ENCODE data around the gene MEX3D.
"Not testable (repeated sequence)": the region's sequence is repeated elsewhere in the genome, so short reads cannot be mapped to it uniquely, and the experiment has no call there.

The MEX3D gene

DNA sequence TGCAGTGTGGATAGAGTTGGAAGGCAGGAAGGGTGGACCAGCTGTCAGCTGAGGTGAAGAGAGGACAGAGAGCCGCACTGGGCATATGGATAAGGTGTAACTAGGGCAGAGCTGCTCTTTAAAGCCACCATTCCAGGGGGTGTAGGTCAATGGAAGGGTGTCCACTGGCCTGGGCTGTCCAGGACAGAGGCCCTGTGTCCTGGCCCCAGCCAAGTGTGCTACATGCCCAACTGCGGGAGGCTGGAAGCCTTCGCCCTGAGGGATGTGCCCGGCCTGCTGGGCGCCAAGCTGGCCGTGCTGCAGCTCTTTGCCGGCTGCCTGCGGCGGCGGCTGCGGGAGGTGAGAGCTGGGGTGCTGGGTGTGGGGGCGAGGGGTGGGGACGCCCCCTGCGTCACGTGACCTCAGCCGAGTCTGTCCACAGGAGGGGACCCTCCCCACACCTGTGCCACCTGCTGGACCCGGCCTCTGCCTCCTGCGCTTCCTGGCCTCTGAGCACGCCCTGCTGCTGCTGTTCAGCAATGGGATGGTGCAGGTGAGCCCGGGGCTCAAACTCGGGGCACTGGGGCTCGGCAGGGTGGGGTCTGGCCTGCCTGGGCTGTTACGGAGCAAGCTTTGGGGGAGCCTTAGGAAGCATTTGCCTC, 34.5 kb downstream of the MEX3D start:
- no peak for DNase-seq

DNA sequence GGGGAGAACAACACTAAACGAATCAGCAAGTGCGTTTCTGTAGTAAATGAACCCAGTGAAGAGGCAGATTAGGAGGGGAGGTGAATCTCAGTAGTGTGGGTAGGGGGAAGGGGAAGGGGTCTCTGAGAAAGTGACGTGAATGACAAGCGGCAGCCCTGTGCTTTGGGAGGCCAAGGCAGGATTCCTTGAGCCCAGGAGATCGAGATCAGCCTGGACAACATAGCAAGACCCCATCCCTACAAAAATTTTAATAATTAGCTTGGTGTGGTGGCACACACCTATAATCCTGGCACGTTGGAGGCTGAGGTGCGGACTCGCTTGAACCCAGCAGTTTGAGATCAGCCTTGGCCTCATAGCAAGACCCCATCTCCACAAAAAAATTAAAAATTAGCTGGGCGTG, 36.1 kb downstream of the MEX3D start:
- DNase-seq = no peak

DNA sequence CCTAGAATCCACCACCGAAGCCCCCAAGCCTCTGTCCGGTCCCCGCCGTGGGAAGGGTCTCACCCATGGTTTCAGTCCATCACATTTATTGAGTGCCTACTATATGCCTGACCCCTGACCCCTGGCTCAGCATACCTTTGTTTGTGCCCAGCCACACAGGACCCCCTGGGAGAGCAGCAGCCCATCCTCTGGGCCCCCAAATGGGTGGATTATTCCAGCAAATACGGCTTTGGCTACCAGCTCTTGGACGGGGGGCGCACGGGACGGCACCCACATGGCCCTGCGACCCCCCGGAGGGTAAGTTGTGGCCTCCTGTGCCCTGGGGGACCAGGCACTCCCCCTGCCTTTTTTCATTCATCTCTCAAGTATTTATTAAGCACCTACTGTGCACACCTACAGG, 36.5 kb downstream of the MEX3D start:
- no peak for DNase-seq

DNA sequence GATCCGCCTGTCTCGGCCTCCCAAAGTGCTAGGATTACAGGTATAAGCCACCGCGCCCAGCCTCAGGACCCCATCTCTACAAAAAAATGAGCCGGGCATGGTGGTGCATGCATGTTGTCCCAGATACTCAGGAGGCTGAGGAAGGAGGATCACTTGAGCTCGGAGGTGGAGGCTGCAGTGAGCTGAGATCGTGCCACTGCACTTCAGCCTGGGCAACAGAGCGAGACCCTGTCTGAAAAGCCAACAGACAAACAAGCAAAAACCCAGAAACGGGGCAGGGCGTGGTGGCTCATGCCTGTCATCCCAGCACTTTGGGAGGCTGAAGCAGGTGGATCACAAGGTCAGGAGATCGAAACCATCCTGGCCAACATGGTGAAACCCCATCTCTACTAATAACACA, 37.3 kb downstream of the MEX3D start:
- DNase-seq = not testable (repeated sequence)

DNA sequence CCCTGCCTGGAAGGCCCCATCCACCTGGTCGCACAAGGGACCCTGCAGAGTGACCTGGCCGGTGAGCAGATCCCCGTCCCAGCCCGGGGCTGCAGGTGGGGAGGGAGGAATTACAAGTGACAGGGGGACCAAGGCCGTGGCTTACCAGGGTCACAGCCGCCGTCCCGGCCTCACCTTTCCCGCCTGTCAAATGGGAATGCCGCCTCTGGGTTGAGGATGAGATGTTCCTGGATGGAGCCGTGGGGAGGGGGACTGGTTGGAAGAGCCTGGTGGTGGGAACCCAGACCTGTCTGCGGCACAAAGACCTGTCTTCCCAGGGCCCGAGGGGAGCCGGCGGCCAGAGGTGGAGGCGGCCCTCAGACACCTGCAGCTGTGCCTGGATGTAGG, 38.7 kb downstream of the MEX3D start:
- no peak for DNase-seq

DNA sequence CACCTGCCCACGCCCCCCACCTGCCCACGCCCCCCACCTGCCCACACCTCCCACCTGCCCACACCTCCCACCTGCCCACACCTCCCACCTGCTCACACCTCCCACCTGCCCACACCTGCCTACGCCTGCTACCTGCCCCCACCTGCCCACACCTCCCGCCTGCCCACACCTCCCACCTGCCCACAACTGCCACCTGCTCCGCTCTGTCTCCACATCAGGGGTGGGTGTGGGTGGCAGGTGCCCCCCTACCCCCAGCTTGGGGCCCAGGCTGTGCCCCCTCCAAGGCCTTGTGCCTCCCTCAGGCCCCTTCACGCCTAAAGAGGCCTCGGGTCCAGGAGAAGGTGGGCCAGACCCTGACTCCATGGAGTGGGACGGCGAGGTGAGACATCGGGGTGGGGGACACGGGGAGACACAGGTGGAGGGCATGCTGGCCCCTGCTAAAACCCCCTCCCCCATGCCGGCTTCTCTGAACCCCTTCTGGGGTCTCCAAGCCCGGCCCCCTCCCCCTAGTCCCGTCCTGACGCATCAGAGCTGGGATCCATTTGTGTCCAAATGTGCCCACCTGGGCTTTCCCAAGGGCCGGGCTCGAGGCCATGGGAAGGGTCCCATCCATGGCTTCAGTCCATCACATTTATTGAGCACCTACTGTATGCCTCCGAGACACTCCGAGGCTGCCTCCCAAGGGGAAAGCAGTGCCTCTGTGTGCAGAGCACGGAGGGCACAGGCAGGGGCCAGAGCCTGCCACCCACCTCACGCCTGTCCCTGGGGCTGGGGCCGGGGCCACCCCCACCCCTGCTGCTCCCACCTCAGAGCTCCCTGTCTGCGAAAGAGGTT, 39.3 kb downstream of the MEX3D start:
- no peak for DNase-seq

DNA sequence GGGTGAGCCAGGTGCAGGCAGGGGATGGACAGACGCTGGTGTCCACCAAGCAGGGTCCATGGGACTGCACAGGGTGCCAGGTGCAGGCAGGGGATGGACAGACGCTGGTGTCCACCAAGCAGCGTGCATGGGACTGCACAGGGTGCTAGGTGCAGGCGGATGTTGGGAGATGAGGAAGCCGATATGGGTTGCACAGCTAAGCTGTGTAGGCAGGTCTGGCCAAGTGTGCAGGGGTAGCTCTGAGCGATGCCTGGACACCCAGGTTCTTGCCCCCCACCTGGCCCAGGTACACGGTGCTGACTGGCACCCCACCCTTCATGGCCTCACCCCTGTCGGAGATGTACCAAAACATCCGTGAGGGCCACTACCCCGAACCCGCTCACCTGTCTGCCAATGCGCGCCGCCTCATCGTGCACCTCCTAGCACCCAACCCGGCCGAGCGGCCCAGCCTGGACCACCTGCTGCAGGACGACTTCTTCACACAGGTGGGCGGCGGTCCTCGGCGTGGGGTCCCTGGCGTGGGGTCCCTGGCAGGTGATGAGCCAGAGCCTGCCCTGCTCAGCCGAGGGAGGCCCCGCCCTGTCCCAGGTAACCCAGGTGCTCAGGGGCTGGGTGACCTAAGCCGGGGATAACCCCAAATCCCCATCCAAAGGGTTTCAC, 40.3 kb downstream of the MEX3D start:
- DNase-seq = no peak

DNA sequence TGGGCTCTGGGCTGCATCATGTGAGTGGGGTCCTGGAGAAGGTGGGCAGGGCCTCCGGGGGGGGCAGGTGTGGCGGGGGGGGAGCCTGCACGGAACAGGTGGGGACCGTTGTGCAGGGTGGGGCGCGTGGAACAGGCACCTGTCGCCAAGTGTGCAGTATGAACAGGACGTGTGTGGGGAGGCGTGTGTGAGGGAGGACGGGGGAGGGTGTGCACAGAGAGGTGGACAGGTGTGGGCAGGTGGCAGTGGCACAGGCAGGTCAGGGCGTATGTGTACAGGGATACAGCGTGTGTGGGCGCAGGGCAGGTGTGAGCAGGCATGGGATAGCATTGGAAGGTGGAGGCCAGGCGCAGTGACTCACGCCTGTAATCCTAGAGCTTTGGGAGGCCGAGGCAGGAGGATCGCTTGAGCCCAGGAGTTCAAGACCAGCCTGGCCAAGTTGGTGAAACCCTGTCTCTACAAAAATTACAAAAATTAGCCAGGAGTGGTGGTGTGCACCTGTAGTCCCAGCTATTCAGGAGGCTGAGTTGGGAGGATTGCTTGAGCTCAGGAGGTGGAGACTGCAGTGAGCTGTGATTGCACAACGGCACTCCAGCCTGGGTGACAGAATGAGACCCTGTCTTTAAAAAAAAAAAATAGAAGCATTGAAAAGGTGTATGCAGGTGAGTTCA, 41.0 kb downstream of the MEX3D start:
- DNase-seq = no peak

DNA sequence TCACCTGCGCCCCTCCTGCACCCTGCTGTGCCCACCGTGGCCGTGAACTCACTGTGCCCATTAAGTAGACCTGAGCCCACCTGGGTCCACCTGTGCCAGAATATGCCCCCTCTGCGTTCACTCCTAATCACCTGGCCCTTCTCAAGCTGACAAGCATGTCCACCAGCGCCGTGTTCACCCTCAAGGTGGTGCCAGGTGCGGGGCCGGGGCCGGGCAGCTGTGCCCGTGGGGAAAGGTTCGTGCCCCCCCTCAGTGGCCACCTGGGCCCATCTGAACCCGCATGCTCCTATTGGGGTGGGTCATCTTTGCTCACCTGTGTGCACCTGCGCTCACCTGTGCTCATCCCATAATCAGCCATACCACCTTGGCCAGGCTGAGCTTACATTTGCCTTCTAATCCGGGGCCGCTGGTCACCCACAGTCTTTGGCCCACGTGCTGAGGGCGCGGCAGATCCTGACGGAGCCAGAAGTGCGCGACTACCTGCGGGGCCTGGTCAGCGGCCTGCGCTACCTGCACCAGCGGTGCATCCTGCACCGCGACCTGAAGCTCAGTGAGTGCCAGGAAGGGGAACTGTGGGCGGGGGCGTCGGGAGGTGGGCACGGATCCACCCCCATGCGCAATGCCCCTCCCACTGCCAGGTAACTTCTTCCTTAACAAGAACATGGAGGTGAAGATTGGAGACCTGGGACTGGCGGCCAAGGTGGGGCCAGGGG, 41.9 kb downstream of the MEX3D start:
- no peak for DNase-seq

DNA sequence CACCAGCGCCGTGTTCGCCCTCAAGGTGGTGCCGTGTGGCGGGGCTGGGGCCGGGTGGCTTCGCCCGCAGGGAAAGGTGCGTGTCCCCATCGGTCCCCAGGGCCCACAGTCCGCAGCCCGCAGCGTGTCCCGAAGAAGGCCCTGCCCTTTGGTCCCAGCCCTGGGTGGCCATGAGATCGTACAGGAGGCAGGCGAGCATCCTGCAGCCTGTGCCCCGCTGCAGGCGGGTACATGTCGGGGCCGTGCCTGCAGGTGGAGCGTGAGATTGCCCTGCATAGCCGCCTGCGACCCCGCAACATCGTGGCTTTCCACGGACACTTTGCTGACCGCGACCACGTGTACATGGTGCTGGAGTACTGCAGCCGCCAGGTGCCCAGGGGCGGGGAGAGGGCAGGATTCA, 42.8 kb downstream of the MEX3D start:
- DNase-seq = no peak

DNA sequence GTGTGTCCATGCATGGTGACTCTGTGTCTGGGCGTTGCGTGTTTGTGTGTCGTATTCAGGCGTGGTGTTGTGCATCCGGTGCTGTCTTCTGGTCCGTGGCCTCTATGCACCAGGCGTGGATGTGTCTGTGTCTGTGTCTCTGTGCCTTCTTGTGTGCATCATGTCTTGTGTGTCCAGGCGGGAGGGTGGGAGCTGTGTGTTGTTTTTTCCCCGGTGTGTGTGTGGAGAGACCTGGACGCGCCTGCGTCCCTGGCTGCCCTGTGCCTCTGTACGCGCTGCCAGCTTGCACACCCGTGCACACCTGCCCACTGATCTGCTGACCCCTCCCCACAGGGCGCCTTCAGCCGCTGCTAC, 43.2 kb downstream of the MEX3D start:
- no peak for DNase-seq

DNA sequence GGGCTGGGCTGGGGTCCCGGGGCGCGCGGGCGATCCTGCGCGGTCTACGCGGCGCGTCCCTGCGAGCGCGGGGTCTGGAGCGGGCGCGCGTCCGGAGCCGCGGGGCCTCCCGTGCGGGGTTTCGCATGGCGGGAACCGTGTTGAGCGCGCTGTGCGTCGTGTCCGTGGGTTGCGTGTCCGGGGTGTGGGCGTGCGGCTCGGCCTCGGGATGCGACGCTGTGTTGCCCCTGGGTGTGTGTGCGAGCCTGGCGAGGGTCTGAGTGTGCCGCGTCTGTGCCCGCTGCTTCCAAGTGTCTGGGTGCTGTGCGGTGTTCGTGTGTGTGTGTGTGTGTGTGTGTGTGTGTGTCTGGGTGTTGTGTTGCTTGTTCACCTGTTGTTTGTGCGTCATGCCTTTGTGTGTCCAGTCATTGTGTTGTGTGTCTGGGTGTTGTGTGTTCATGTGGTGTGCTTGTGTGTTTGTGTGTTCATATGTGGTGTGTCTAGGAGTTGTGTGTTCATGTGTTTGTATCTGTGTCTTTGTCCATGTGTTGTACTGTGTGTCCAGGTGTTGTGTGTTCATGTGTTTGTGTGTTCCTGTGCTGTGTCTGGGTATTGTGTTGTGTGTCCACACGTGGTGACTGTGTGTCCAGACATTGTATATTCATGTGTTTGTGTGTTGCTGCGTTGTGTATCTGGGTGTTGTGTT, 43.7 kb downstream of the MEX3D start:
- DNase-seq = no peak

DNA sequence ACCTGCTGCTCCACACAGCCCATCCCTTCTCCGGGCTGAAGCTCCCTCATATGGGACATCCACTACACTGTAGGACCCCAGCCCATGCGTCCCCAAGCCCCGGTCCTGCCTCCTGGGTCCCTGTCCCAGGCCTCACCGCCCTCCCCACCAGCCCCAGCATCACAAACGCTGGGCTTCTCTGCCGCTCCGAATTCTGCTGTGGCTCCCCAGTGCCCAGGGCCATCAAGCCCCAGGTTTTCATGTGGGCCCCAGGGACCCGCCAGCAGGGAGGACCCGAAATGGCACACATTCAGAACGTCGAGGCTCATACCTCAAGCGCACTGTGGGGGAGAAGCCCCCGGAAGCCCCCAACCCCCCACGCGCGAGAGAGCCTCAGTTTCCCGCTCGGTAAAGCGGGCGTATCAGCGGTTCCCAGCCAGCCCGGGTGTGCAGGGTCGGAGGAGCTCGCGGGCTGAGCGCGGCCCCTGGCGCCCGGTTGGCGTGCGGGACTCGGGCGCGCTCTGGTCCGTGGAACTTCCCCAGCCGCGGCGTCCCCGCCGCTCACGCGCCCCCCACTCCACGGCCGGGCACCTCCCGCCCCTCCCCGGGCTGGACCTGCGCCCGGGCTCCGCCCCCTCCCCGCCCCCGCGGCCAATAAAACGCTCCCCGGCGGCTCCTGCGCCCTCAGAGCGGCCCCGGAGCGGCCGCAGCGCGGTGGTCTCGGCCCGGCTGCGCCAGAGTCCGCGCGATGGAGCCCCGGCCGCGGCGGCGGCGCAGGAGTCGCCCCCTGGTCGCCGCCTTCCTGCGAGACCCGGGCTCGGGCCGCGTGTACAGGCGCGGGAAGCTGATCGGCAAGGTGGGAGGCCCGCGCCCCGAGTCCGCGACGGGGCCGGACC, 44.5 kb downstream of the MEX3D start, which contains the start of gene PLK5:
Gene PLK5, plus strand, starts transcription at position 666 of the 875 bp plus-strand sequence. CDS start 2,920 bp downstream, outside the sequence.
- no peak for DNase-seq

DNA sequence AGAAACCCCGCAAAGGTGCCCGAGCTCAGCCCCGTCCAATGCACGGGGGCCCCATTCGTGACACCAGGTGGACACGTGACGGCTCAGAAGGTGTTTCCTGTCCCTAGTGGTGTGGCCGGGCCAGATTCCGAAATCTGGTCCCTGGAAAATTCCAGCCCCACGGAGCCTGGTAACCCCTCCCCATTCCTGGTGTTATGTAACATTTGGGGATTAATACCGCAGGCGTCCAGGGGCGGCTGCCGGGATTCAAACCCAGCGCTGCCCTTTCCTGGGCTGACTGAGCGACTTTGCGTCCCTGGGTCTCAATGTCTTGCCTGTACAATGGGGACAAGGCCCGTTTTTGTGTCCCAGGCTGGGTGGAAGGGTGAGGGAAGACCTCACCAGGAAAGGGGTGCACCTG, 45.3 kb downstream of the MEX3D start:
- DNase-seq = no peak

DNA sequence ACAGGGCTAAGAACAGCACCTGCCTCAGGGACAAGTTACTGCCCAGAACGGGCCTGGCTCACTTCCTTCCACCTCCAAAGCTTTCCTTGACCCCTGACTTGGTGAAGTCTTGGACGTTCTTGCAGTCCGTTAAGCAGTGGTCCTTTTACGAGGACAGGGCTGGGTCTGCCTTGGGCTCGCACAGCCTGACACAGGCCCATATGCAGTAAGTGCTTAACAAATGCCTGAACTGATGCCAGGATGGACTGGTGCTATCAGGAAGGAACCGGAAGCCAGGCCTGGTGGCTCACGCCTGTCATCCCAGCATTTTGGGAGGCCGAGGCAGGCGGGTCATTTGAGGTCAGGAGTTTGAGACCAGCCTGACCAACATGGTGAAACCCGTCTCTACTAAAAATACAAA, 46.1 kb downstream of the MEX3D start:
- DNase-seq = no peak

DNA sequence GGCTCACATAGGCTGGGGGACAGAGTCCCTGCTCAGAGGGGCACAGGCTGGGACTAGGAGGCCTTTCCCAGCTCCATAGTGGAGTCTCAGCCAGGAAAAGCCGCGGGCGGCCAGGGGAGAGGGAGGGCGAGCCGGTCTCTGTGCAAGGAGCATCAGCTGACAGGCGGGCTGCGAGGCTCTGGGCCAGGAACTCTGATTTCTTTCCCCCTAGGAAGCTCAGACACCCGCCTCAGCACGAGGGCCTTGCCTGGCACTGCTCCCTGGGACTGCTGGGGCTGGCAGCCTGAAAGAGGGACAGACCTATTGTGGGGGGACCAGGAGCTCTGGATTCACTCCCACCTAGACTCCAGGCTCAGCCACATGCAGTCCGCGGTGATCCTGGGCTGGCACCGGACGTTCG, 46.5 kb downstream of the MEX3D start:
- DNase-seq = no peak

DNA sequence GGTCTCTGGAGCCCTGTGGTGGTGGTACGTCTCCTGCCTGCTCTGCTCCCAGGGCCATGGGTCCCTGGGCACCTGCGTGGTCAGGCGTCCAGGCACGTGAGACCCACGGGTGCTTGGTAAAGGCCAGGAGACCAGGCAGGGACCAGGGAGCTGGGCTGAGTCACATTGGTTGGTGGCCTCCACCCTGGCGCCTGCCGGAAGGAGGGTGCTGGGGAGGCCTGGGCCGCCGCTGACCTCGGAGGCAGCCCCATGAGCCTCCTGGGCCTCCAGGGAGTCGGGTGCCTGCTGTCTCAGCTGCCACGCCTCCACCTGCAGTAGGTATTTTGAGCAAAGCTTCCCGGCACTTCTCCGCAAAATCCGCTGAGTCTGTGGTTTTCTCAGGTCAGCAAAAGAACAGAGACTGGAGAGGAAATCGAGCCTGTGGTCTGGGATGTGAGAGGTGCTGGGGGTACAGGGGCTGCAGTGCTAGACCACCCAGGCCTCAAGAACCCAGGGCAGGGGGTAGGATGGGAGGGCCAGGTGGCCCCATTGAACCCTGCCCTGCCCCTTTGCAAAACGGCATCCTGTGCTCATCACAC, 47.8 kb downstream of the MEX3D start:
- DNase-seq = no peak

DNA sequence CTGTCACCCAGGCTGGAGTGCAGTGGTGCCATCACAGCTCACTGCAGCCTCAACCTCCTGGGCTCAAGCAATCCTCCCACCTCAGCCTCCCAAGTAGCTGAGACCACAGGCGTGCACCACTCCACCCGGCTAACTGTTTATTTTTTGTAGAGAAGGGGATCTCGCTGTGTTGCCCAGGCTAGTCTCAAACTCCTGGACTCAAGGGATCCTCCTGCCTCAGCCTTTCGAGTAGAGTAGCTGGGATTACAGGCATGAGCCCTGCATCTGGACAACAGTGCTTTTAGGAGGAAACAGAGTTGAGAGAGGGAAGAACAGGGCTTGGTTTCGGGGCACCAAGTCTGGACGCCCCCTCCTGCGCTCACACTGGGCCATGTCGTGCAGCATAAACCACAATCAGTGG, 48.3 kb downstream of the MEX3D start:
- not testable (repeated sequence) for DNase-seq

DNA sequence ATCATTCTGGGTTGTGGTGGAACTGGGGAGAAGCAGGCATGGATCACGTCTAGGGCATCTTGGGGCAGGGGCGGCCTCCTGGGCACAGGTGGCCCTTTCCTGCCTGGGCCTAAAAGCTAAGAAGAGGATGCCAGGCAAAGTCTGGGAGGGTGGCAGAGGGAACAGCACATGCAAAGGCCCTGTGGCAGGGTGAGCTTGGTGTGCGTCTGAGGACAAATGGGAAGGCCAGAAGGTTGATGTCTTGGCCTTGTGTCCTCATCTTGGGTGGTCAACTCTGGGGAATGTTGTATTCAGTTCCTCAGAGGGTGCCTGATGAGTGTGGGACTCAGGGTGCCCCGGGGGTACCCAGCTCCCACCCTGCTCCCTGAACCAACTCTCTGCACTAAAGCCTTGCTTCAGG, 49.7 kb downstream of the MEX3D start:
- DNase-seq = no peak

DNA sequence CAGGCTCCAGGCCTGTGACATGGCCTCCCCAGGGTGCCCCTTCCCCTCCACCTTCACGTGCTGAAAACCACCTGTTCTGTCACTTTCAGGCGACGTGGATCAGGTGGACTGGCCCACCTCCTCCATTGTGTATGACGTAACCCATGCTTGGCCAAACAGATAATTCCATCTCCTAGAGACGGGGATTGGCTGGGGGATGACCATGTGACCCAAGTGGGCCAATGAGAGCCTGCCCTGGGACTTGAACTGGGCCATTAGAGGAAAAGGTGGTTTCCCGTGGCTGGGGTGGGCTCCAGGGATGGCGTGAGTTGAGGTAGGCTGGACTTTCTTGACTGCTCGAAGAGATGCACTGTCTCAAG, 51.8 kb downstream of the MEX3D start:
- DNase-seq = no peak

Data from CD4-positive, alpha-beta T cell treated with Interleukin-17A for 1 hour (primary cell).